ENCODE results near the gene HMCN2.

Gene HMCN2

GRCh38 chr9:130477564-130477963 is 212.0 kb downstream of the HMCN2 start:
- no peak for DNase-seq

- DNase-seq, result no peak
Observed at GRCh38 chr9:130478152-130478551, 212.6 kb downstream of the HMCN2 start.

GRCh38 chr9:130478736-130479575 is 213.4 kb downstream of the HMCN2 start:
- no peak for DNase-seq

GRCh38 chr9:130479587-130479986 is 214.0 kb downstream of the HMCN2 start:
- DNase-seq, result no peak

GRCh38 chr9:130480673-130481072 is 215.1 kb downstream of the HMCN2 start:
- DNase-seq, result no peak

- DNase-seq, result no peak
Observed at GRCh38 chr9:130482463-130482862, 216.9 kb downstream of the HMCN2 start.

GRCh38 chr9:130483371-130483971 is 217.9 kb downstream of the HMCN2 start:
- DNase-seq, result no peak
